GM19035 (cell line): ENCODE results near the gene ORAI1.
"Not testable (repeated sequence)": the region's sequence is repeated elsewhere in the genome, so short reads cannot be mapped to it uniquely, and the experiment has no call there.

Source experiments
- ATAC-seq: cut with Tn5 transposase; IDR thresholded peaks from one replicate; pipeline ENCODE4 v1.9.1; 2021; ENCODE audit not compliant: unreplicated experiment

Gene ORAI1

DNA sequence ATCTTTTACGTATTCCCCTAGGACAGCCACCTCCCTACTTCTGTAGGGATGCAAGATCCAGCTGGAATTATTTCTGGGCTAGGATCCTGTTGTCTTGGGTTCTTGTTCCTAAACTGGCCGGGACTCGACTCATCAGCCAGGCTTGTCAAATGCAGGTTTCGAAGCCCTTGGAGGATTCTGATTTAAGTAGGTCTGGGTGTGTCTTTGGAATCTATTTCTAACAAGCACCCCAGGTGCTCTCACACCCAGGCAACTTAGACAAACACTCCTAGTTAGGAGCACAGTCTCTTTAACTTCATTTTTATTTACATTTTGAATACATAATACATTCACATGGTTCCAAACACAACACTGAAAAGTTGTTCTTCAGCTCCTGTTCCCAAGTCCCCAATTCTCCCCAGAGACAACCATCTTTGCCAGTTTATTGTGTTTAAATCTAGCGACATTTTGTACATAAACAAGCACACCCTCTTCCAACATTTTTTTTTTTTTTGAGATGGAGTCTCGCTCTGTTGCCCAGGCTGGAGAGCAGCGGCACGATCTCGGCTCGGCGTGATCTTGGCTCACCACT is 22.2 kb downstream of the ORAI1 start:
- no peak for ATAC-seq

GRCh38 chr12:121649322-121649721 is 23.0 kb downstream of the ORAI1 start:
- no peak for ATAC-seq

DNA sequence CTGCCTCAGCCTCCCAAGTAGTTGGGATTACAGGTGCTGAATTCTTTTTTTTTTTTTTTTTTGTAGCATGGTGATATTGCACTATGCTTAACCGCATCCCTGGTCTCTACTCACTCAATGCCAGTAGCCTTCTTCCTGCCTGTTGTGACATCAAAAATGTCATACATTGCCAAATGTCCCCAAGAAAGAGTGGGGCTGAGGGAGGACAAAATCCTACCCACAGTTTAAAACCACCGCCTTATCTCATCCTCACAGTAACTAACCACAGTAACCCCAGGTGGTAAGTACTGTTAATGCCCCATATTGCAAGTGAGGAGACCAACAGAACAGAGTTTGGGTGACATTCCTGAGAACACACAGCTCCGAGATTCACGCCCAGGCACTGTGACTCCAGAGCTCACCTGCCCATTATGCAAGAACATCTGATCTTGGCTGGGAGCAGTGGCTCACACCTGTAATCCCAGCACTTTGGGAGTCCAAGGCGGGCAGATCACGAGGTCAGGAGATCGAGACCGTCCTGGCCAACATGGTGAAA is 23.6 kb downstream of the ORAI1 start:
- ATAC-seq: no peak

DNA sequence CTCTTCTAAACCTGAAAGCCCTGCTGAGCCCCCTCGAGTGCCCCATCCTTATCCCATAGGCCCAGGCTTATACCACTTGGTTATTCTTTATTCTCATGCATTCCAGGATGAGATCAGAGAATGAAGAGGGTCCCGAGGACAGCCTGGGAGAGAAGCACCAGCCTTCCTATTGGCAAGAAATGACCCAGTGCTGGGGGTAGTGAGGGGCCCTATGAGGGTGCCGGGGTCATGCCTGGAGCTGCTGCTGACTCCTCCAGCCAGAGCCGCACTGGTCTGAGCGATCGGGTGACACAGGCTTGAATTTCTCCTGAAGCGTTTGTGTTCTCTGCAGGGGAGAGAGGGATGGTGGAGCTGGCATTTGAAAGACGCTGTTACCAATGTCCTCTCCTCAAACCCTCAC is 25.0 kb downstream of the ORAI1 start:
- ATAC-seq: no peak

DNA sequence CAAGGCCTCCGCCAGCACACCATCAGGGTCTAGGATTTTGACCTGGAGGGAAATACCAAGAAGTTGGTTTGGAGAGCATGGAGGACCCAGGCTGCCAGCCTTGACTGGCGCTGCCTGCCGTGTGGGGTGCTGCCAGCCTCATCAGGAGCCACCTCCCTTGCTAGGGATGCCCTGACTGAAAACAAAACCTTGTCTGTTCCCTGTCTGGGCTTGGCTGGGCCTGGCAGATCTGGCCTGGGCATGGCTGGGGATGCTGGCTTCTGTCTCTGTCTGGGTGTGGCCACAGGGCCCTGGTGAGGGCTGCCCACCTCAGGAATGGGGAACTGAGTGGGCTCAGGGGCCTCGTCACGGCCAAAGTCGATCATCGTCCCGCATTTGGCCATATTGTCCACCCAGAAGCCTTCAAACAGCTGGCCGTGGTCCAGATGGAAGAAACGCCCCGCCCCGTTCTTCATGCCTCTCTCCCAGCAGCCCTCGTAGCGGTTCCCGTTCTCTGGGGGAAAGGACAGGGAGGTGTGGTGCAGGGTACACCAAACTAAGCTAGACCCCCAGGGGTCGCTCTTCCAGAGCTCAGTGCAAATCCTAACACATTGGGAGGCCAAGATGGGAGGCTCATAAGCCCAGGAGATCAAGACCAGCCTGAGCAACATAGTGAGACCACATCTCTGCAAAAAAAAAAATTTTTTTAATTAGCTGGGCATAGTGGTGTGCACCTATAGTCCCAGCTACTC is 26.6 kb downstream of the ORAI1 start:
- ATAC-seq: no peak

DNA sequence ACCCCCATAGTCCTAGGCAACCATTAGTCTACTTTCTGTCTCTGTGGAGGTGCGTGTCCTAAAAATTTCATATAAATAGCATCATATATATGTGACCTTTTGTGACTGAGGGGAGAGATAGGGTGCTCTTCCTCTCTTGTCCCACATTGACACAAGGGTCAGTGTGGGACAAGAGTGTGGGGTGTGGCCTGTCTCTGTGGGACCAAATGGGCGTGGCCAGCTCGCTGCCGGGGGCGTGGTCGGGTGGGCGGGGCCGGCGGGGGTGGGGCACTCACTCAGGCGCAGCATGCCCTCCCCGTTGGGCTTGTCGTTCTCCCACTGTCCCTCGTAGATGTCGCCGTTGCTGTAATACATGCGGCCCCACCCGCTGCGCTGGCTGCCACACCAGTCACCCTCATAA is 27.7 kb downstream of the ORAI1 start:
- ATAC-seq: no peak

GRCh38 chr12:121656122-121656521 is 29.8 kb downstream of the ORAI1 start:
- ATAC-seq: no peak

- ATAC-seq: no peak
Observed at GRCh38 chr12:121657305-121658008, 31.1 kb downstream of the ORAI1 start.

DNA sequence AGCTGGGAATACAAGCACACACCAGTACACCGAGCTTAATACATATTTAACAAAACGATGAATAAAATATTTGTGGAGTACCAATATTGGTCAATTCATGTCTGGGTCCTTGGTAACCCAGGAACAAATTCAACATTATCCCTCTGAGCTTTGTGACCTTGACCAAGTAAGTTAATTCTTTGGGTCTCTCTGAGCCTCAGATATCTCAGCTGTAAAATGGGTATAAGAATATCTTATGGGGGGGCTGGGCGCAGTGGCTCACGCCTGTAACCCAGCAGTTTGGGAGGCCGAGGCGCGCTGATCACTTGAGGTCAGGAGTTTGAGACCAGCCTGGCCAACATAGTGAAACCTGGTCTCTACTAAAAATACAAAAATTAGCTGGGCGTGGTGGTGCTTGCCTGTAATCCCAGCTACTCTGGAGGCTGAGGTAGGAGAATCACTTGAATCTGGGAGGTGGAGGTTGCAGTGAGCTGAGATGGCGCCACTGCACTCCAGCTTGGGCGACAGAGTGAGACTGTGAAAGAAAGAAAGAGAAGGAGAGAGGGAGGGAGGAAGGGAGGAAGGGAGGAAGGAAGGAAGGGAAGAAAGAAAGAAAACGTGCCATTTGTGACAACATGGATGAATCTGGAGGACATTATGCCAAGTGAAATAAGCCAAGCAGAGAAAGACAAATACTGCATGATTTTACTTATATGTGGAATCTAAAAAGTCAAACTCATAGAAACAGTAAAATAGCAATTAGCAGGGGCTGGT is 35.2 kb downstream of the ORAI1 start:
- not testable (repeated sequence) for ATAC-seq

- no peak for ATAC-seq
Observed at GRCh38 chr12:121663610-121663929, 37.2 kb downstream of the ORAI1 start.

- not testable (repeated sequence) for ATAC-seq
Observed at GRCh38 chr12:121666829-121667228, 40.5 kb downstream of the ORAI1 start.

GRCh38 chr12:121668750-121669520 is 42.6 kb downstream of the ORAI1 start:
- ATAC-seq: no peak

GRCh38 chr12:121669521-121669900 is 43.2 kb downstream of the ORAI1 start, which contains the start of gene MORN3:
MORN3 (minus strand) TSS chr12:121669654; CDS start chr12:121669483, 171 bp downstream.
- no peak for ATAC-seq

GRCh38 chr12:121673013-121673511 is 46.7 kb downstream of the ORAI1 start:
- ATAC-seq: peak; percentile 17

DNA sequence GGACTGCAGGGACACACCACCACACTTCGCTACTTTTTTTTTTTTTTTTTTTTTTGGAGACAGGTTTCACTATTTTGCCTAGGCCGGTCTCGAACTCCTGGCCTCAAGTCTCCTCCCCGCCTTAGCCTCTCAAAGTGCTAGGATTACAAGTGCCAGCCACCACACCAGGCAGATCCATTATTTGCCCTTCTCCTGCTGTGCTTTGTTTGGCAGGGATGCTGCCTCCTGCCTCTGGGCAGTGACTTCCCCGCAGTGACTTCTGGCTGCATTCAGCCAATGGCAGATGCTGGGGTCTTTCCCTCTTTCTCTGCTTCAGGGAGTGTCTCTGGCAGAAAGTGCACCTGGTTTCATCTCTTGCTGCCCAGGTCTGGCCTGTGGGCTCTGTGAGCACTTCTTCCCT is 49.9 kb downstream of the ORAI1 start:
- no peak for ATAC-seq

- ATAC-seq: no peak
Observed at GRCh38 chr12:121678305-121678704, 52.0 kb downstream of the ORAI1 start.

DNA sequence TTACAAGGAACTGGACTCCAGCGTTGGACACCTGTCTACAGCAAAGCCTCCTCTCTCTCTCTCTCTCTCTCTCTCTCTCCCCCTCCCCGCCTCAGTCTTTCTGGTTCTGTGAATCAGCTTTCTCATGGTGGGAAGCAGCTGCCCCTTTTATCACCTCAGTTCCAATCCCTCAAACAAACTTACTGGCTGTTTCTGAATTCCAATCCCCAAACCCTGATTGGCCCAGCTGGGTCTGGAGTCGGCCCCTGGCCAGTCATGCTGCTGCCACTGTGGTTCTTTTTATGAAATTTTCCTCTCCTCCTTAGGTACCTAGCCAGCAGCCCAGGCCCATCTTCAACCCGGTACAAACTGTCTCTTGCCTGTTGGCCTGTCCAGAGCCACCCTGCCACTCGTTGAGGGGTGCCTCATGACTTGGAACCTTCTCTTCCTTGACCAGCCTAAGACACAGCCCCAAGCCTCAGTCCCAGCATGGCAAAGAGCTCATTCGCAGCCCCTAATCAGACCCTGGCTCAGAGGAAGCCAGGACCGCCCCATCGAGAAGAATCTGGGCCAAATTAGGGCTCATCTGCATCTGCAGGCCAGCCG is 52.5 kb downstream of the ORAI1 start:
- no peak for ATAC-seq

DNA sequence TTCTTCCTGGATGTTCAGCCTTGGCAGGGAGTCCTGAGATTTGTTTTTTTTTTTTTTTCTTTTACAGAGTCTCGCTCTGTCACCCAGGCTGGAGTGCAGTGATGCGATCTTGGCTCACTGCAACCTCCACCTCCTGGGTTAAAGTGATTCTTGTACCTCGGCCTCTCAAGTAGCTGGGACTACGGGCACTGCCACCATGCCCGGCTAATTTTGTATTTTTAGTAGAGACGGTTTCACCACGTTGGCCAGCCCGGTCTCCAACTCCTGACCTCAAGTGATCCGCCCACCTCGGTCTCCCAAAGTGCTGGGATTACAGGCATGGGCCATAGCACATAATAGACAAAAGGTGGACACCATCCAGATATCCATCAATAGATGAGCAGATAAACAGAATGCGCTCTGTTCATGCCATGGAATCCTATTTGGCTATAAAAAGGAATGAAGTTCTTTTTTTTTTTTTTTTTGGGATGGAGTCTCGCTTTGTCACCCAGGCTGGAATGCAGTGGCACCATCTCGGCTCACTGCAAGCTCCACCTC is 53.4 kb downstream of the ORAI1 start:
- ATAC-seq: not testable (repeated sequence)

DNA sequence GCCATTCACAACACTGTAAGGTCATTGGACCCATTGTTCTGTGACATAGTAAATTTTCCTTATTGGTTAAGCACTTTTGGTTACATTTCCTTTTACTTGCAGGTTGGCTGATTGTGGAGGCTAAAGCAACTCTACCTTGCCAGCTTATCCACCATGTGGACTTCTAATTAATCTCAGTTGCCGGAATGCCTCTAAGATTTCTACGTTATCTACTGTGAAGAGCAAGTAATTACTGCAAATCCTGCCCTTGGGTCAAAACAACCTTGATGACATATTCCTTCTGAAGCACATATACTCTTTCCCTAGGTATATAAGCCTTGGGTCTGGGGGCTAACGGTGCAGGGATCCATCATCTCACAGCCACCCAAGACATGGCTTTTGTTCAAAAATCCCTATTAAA is 62.6 kb downstream of the ORAI1 start:
- no peak for ATAC-seq

DNA sequence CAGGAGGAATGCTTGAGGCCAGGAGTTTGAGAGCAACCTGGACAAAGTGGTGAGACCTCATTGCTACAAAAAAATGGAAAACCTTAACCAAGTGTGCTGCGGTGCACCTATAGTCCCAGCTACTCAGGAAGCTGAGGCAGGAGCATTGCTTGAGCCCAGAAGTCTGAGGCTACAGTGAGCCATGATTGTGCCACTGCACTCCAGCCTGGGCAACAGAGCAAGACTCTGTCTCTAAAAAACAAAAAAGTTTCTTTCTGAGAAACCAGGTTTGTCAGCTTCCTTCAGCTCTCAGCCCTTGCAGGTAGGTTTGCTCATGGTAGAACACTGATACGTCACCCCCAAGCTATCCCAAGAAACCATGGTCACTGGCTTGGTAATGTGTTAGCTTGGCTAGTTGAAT is 63.1 kb downstream of the ORAI1 start:
- ATAC-seq: no peak
